Ectodermal cell (in vitro differentiated cells): ENCODE measurements around the gene PDCD5.

Experiments
- H3K27ac ChIP-seq: 2 replicates; pipeline ENCODE4 v1.7.0; 2013; ENCODE audit warnings: mild to moderate bottlenecking, low read depth, low read length; ENCODE audit not compliant: insufficient read depth, poor library complexity, severe bottlenecking
- H3K27me3 ChIP-seq: 2 replicates; pipeline ENCODE4 v1.7.0; 2013; ENCODE audit warnings: mild to moderate bottlenecking, low read length; ENCODE audit not compliant: insufficient read depth, control insufficient read depth, poor library complexity, severe bottlenecking
- H3K36me3 ChIP-seq: one replicate; pipeline ENCODE4 v1.7.0; 2013; ENCODE audit warnings: low read length; ENCODE audit not compliant: control insufficient read depth, insufficient read depth
- H3K4me1 ChIP-seq: one replicate; pipeline ENCODE4 v1.7.0; 2013; ENCODE audit warnings: low read length; ENCODE audit not compliant: control insufficient read depth, insufficient read depth
- H3K4me3 ChIP-seq: 2 replicates; pipeline ENCODE4 v1.7.0; 2013; ENCODE audit warnings: low read depth, low read length, control low read depth; ENCODE audit not compliant: insufficient read depth
- H3K9me3 ChIP-seq: 2 replicates; pipeline ENCODE4 v1.7.0; 2013; ENCODE audit warnings: mild to moderate bottlenecking, low read length, moderate library complexity; ENCODE audit not compliant: control insufficient read depth
- WGBS, 2 experiments: methylation state at CpG; one replicate each; pipeline ENCODE4 v1.1.7; 2013; ENCODE audit warnings: missing lambda C conversion rate in 2 of 2; 5-methylcytosine and 5-hydroxymethylcytosine counted together

Gene PDCD5

GRCh38 chr19:32627714-32628270 is 46.8 kb downstream of the PDCD5 start:
- Histone ChIP-seq H3K4me3 (no peak overlapping the region), H3K36me3 (peaks cover 3% of the 10 kb centered on the region), H3K4me1 (no peaks in the 10 kb centered on the region), H3K27me3 (no peaks in the 10 kb centered on the region), H3K9me3 (no peaks in the 10 kb centered on the region), H3K27ac (no peak overlapping the region)
- WGBS, 2 experiments = 89 to 91% methylated on average over 15 of the region's 15 CpGs

GRCh38 chr19:32630338-32630737 is 49.3 kb downstream of the PDCD5 start:
- no peaks in the 10 kb centered on the region for H3K9me3 ChIP-seq
- no peak overlapping the region for H3K27ac ChIP-seq
- H3K4me3 ChIP-seq = no peak overlapping the region
- 85 to 88% methylated on average over 14 of the region's 14 CpGs for WGBS, 2 experiments
- peaks cover 3% of the 10 kb centered on the region for H3K36me3 ChIP-seq
- no peaks in the 10 kb centered on the region for H3K4me1 ChIP-seq
- no peaks in the 10 kb centered on the region for H3K27me3 ChIP-seq

- H3K4me3 ChIP-seq = no peak overlapping the region
- WGBS, 2 experiments = 92 to 94% methylated on average over 15 of the region's 15 CpGs
These were observed 50.4 kb downstream of the PDCD5 start for GRCh38 chr19:32631381-32631780.

More at GRCh38 chr19:32631381-32631780, 50.4 kb downstream of the PDCD5 start:
- peaks cover 3% of the 10 kb centered on the region for H3K36me3 ChIP-seq
- no peaks in the 10 kb centered on the region for H3K4me1 ChIP-seq
- no peak overlapping the region for H3K27ac ChIP-seq
- no peaks in the 10 kb centered on the region for H3K27me3 ChIP-seq
- H3K9me3 ChIP-seq = no peaks in the 10 kb centered on the region
